HCT116 (cell line): Measurements from ENCODE around the gene SCRG1.

Experiments
- CEBPB ChIP-seq: IDR thresholded peaks from 2 replicates; pipeline ENCODE4 v1.6.1; 2012; ENCODE audit warnings: low read depth
- EZH2 ChIP-seq: fragments of 200-600 bp; sonication (generic); IDR thresholded peaks from 2 replicates; pipeline ENCODE4 v1.6.1; 2017; ENCODE audit warnings: antibody characterized with exemption, mixed run types
- JUND ChIP-seq: IDR thresholded peaks from 2 replicates; pipeline ENCODE4 v1.6.1; 2012
- POLR2A ChIP-seq: IDR thresholded peaks from 2 replicates; pipeline ENCODE4 v1.7.0; 2011; ENCODE audit warnings: borderline replicate concordance; ENCODE audit not compliant: insufficient read depth, insufficient read length; ENCODE audit errors: extremely low read depth
- POLR2AphosphoS5 ChIP-seq: IDR thresholded peaks from 2 replicates; pipeline ENCODE4 v1.6.1; 2011; ENCODE audit warnings: mild to moderate bottlenecking, low read depth, low read length, moderate library complexity
- RAD21 ChIP-seq: IDR thresholded peaks from 2 replicates; pipeline ENCODE4 v1.6.1; 2012; ENCODE audit warnings: low read depth, mild to moderate bottlenecking
- SRF ChIP-seq: IDR thresholded peaks from 2 replicates; pipeline ENCODE4 v1.6.1; 2012; ENCODE audit warnings: low read depth
- YY1 ChIP-seq: IDR thresholded peaks from 2 replicates; pipeline ENCODE4 v1.6.1; 2011; ENCODE audit warnings: low read length, low read depth, moderate library complexity, mild to moderate bottlenecking; ENCODE audit not compliant: insufficient replicate concordance; ENCODE audit errors: extremely low read depth
- ZFX ChIP-seq: fragments of 450-650 bp; IDR thresholded peaks from 2 replicates; pipeline ENCODE4 v1.6.1; 2017
- ZNF274 ChIP-seq: fragments of 200-500 bp; sonication (Bioruptor generic); IDR thresholded peaks from 2 replicates; pipeline ENCODE4 v1.6.1; 2014; ENCODE audit warnings: mild to moderate bottlenecking, low read depth, low read length, inconsistent platforms
- TF ChIP-seq, protein P1 (sequence below), 3 experiments: fragments of 200-600 bp in 1 of 3; sonication (generic) in 1 of 3; IDR thresholded peaks in 2 of 3; conservative IDR thresholded peaks in 1 of 3; 2 replicates each; pipeline ENCODE4 v1.5.1; 2012 to 2017; ENCODE audit warnings: low read depth in 2 of 3, low read length in 2 of 3, antibody characterized with exemption in 1 of 3, borderline replicate concordance in 1 of 3, control low read depth in 1 of 3, mild to moderate bottlenecking in 1 of 3, mixed read lengths in 1 of 3, mixed run types in 1 of 3, moderate library complexity in 1 of 3; ENCODE audit not compliant: insufficient read depth in 1 of 3
- TF ChIP-seq, protein P2 (sequence below): IDR thresholded peaks from 2 replicates; pipeline ENCODE4 v1.6.1; 2012

DNA sequence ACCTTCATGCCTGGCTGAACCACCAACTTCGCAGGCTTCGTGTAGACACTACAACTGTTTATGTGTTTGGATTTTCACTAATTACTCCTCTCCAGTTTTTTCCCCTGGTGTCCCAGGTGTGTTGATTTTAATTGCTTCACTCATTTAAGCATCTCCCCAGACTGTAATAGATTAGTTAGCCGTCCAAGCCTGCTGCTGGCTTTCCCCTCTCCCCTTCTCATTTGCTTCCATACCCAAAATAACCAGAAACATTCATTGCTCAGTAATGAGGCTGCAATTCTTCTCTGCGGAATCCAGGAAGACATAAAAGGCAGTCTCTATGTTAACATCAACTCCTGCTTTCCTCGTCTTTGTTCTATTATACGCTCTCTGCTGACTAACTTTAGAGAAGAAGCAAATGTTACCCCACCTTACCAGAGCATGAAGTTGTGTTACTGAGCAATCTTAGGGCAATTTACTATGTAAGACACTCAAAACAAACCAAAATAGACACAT is 37.9 kb upstream of the SCRG1 start:
- no peak for TF ChIP-seq EZH2
- TF ChIP-seq, protein P1, sequence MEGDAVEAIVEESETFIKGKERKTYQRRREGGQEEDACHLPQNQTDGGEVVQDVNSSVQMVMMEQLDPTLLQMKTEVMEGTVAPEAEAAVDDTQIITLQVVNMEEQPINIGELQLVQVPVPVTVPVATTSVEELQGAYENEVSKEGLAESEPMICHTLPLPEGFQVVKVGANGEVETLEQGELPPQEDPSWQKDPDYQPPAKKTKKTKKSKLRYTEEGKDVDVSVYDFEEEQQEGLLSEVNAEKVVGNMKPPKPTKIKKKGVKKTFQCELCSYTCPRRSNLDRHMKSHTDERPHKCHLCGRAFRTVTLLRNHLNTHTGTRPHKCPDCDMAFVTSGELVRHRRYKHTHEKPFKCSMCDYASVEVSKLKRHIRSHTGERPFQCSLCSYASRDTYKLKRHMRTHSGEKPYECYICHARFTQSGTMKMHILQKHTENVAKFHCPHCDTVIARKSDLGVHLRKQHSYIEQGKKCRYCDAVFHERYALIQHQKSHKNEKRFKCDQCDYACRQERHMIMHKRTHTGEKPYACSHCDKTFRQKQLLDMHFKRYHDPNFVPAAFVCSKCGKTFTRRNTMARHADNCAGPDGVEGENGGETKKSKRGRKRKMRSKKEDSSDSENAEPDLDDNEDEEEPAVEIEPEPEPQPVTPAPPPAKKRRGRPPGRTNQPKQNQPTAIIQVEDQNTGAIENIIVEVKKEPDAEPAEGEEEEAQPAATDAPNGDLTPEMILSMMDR (IDR thresholded peaks at IDR 0.05 in 2 of 3, conservative IDR thresholded peaks at IDR 0.05 in 1 of 3; ENCODE audit: borderline replicate concordance in 1 of 3, insufficient read depth in 1 of 3, low read depth in 2 of 3, low read length in 2 of 3): no peak
- no peak for TF ChIP-seq CEBPB
- TF ChIP-seq JUND: no peak
- no peak for TF ChIP-seq ZFX
- no peak for TF ChIP-seq YY1
- no peak for TF ChIP-seq SRF
- TF ChIP-seq RAD21: no peak
- no peak for TF ChIP-seq POLR2A
- TF ChIP-seq POLR2AphosphoS5: no peak
- no peak for TF ChIP-seq ZNF274
- TF ChIP-seq, protein P2, sequence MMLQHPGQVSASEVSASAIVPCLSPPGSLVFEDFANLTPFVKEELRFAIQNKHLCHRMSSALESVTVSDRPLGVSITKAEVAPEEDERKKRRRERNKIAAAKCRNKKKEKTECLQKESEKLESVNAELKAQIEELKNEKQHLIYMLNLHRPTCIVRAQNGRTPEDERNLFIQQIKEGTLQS: no peak
